Natural killer cell (primary cell): Measurements from ENCODE around the gene GLIPR2. TPM values are rescaled to one million over a fixed set of nuclear protein-coding genes. Genes with fewer than 3 reads are reported as not detected.
"Not testable (repeated sequence)": the region's sequence is repeated elsewhere in the genome, so short reads cannot be mapped to it uniquely, and the experiment has no call there.

ENCODE experiments used
- ATAC-seq, 3 donors: fragments of 150-1000 bp in 2 of 3; fragments of 200-7000 bp in 1 of 3; cut with Tn5 transposase; 1 replicate in 1 of 3; 2 replicates in 2 of 3; pipeline ENCODE4 v1.10.0; 2021; ENCODE audit warnings: mild to moderate bottlenecking in 2 of 3, moderate library complexity in 2 of 3
- DNase-seq, 2 donors: peaks; one replicate each; pipeline versions ENCODE4 v3.0.0 to v3.0.0-alpha.2; 2013 to 2021; ENCODE audit warnings: mixed read lengths in 1 of 2
- H3K27ac ChIP-seq: one replicate; pipeline ENCODE4 v1.5.1; 2013; ENCODE audit warnings: mild to moderate bottlenecking, low read length
- H3K27me3 ChIP-seq: one replicate; pipeline ENCODE4 v1.6.1; 2013; ENCODE audit warnings: low read length; ENCODE audit not compliant: control insufficient read depth, insufficient read depth
- H3K36me3 ChIP-seq: one replicate; pipeline ENCODE4 v1.6.1; 2013; ENCODE audit warnings: low read length; ENCODE audit not compliant: control insufficient read depth, insufficient read depth
- H3K4me1 ChIP-seq: one replicate; pipeline ENCODE4 v1.6.1; 2013; ENCODE audit warnings: low read length; ENCODE audit not compliant: control insufficient read depth, insufficient read depth
- H3K4me3 ChIP-seq: one replicate; pipeline ENCODE4 v1.5.1; 2013; ENCODE audit warnings: low read length
- H3K9me3 ChIP-seq: one replicate; pipeline ENCODE4 v1.6.1; 2013; ENCODE audit warnings: low read length; ENCODE audit not compliant: control insufficient read depth, insufficient read depth
- H3K27ac Mint-ChIP-seq, 2 donors: one replicate each; pipeline ENCODE4 v1.8.0; 2022; ENCODE audit warnings: mild to moderate bottlenecking in 2 of 2, mixed read lengths in 2 of 2, moderate library complexity in 1 of 2
- H3K27me3 Mint-ChIP-seq, 2 donors: one replicate each; pipeline ENCODE4 v1.8.0; 2022; ENCODE audit warnings: low read depth in 2 of 2, mixed read lengths in 2 of 2
- H3K36me3 Mint-ChIP-seq: one replicate; pipeline ENCODE4 v1.8.0; 2022; ENCODE audit warnings: mixed read lengths
- H3K4me1 Mint-ChIP-seq, 2 donors: one replicate each; pipeline ENCODE4 v1.8.0; 2022; ENCODE audit warnings: mixed read lengths in 2 of 2
- H3K4me3 Mint-ChIP-seq: one replicate; pipeline ENCODE4 v1.8.0; 2022; ENCODE audit warnings: mild to moderate bottlenecking, moderate library complexity, mixed read lengths
- H3K9me3 Mint-ChIP-seq, 2 donors: one replicate each; pipeline ENCODE4 v1.8.0; 2022; ENCODE audit warnings: mixed read lengths in 2 of 2
- WGBS: methylation state at CpG from one replicate; pipeline ENCODE4 v1.1.7; 2013; ENCODE audit warnings: missing lambda C conversion rate; ENCODE audit not compliant: insufficient coverage; 5-methylcytosine and 5-hydroxymethylcytosine counted together
- intact Hi-C: fragments of 100-400 bp; cut with micrococcal nuclease; formaldehyde crosslinking; loops from one replicate; pipeline ENCODE4 v1.14.2; 2022
- total RNA-seq, 4 donors: library from RNA; stranded (reverse); fragments of 120-200 nt in 1 of 4; gene quantifications; one replicate each; pipeline versions ENCODE4 v1.2.3 to v1.2.4, GENCODE V29; 2013 to 2022
- TF ChIP-seq, protein P1 (sequence below): fragments of 200-600 bp; IDR thresholded peaks from one replicate; pipeline ENCODE4 v1.8.0; 2022; ENCODE audit warnings: antibody characterized with exemption

GLIPR2 gene
- total RNA-seq, 3 donors from 2014 or later (not counting 1 experiment from before 2014, with no cell fraction given), result 124 to 135 (median 125) TPM

DNA sequence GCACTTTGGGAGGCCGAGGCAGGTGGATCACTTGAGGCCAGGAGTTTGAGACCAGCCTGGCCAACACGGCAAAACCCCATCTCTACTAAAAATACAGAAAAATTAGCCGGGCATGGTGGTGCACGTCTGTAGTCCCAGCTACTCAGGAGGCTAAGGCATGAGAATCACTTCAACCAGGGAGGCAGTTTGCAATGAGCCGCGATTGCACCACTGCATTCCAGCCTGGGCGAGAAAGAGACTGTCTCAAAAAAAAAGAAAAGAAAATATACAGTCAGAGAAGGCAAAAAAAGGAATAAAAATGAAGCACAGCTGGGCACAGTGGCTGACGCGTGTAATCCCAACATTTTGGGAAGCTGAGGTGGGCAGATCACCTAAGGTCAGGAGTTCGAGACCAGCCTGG lies 40.0 kb downstream of the GLIPR2 start:
- H3K9me3 ChIP-seq, H3K36me3 Mint-ChIP-seq, H3K4me3 Mint-ChIP-seq, H3K4me3 ChIP-seq, H3K9me3 Mint-ChIP-seq, ATAC-seq, DNase-seq, H3K27me3 ChIP-seq, H3K27ac ChIP-seq, H3K36me3 ChIP-seq, H3K27ac Mint-ChIP-seq, intact Hi-C loops, H3K4me1 Mint-ChIP-seq, H3K4me1 ChIP-seq: not testable (repeated sequence)
- WGBS, result 96% methylated on average over 10 of the region's 10 CpGs
- peaks cover 9 to 14% of the 10 kb centered on the region in 2 donors for H3K27me3 Mint-ChIP-seq

DNA sequence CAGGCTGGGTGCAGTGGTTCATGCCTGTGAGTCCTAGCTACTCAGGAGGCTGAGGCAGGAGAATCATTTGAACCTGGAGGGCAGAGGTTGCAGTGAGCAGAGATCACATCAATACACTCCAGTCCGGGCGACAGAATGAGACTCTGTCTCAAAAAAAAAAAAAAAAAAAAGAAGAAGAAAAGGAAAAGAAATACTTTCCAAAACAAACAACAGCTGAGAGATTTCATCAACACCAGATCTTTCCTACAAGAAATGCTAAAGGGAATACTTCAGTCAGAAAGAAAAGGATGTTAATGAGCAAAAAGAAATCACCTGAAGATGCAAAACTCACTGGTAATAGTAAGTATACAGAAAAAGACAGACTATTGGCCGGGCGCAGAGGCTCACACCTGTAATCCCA lies 41.0 kb downstream of the GLIPR2 start:
- no peaks in the 10 kb centered on the region for H3K36me3 ChIP-seq
- H3K27ac Mint-ChIP-seq, result no peak overlapping the region
- TF ChIP-seq, protein P1, sequence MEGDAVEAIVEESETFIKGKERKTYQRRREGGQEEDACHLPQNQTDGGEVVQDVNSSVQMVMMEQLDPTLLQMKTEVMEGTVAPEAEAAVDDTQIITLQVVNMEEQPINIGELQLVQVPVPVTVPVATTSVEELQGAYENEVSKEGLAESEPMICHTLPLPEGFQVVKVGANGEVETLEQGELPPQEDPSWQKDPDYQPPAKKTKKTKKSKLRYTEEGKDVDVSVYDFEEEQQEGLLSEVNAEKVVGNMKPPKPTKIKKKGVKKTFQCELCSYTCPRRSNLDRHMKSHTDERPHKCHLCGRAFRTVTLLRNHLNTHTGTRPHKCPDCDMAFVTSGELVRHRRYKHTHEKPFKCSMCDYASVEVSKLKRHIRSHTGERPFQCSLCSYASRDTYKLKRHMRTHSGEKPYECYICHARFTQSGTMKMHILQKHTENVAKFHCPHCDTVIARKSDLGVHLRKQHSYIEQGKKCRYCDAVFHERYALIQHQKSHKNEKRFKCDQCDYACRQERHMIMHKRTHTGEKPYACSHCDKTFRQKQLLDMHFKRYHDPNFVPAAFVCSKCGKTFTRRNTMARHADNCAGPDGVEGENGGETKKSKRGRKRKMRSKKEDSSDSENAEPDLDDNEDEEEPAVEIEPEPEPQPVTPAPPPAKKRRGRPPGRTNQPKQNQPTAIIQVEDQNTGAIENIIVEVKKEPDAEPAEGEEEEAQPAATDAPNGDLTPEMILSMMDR, result no peak
- H3K4me3 Mint-ChIP-seq, result no peak overlapping the region
- H3K27me3 ChIP-seq, result no peaks in the 10 kb centered on the region
- H3K36me3 Mint-ChIP-seq, result no peaks in the 10 kb centered on the region
- ATAC-seq, result no peak
- H3K27ac ChIP-seq, result no peak overlapping the region
- 94% methylated on average over 2 of the region's 4 CpGs for WGBS
- H3K9me3 Mint-ChIP-seq, result no peaks in the 10 kb centered on the region
- no peaks in the 10 kb centered on the region for H3K9me3 ChIP-seq
- peaks cover 9 to 12% of the 10 kb centered on the region in 2 donors for H3K27me3 Mint-ChIP-seq
- no peaks in the 10 kb centered on the region for H3K4me1 ChIP-seq
- no peak for DNase-seq
- H3K4me1 Mint-ChIP-seq, result no peaks in the 10 kb centered on the region
- intact Hi-C loops, result no loop called here
- no peak overlapping the region for H3K4me3 ChIP-seq

DNA sequence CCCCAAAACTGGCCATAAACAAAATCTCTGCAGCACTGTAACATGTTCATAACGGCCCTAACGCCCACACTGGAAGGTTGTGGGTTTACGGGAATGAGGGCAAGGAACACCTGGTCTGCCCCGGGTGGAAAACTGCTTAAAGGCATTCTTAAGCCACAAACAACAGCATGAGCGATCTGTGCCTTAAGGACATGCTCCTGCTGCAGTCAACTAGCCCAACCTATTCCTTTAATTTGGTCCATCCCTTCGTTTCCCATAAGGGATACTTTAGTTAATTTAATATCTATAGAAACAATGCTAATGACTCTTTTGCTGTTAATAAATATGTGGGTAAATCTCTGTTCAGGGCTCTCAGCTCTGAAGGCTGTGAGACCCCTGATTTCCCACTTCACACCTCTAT lies 43.7 kb downstream of the GLIPR2 start:
- H3K9me3 Mint-ChIP-seq, H3K9me3 ChIP-seq, H3K36me3 Mint-ChIP-seq, H3K27me3 Mint-ChIP-seq, H3K4me3 Mint-ChIP-seq, H3K4me1 Mint-ChIP-seq, H3K27ac Mint-ChIP-seq, H3K27ac ChIP-seq, ATAC-seq, intact Hi-C loops, H3K4me1 ChIP-seq, H3K4me3 ChIP-seq, H3K36me3 ChIP-seq, H3K27me3 ChIP-seq, DNase-seq: not testable (repeated sequence)
- WGBS, result 94% methylated on average over 5 of the region's 6 CpGs

DNA sequence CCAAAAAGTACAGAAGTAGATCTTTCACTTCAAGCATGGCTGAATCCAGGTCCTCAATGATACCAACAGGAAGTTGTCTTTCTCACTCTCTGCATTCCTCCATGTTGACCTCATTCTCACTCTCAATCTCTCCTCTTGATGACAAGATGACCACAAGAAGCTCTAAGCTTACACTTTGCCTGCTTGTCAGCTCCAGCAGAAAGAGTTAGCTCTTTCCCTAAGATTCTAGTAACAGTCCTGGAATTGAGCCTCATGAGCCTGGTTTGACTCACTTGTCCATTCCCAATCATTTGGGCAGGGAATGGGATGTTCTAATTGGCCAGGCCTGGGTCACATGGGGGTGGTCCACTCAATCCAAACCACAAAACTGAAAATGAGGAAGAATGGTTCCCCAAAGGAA lies 50.9 kb downstream of the GLIPR2 start:
- no peaks in the 10 kb centered on the region for H3K36me3 ChIP-seq
- Mint-ChIP-seq H3K27me3 (no peaks in the 10 kb centered on the region), H3K4me1 (peaks cover 31 to 42% of the 10 kb centered on the region in 2 donors), H3K27ac (peak overlapping the region; percentile 61 to 84), H3K9me3 (no peaks in the 10 kb centered on the region), H3K4me3 (no peak overlapping the region), H3K36me3 (no peaks in the 10 kb centered on the region)
- peak in 1 of 2 donors; percentile 27 for DNase-seq
- peak overlapping the region; percentile 62 for H3K27ac ChIP-seq
- ATAC-seq, result peak in 2 of 3 donors; percentile 15 to 32
- TF ChIP-seq, protein P1, result no peak
- intact Hi-C loops, result no loop called here
- H3K4me3 ChIP-seq, result no peak overlapping the region
- H3K9me3 ChIP-seq, result no peaks in the 10 kb centered on the region
- peaks cover 24% of the 10 kb centered on the region for H3K4me1 ChIP-seq
- no peaks in the 10 kb centered on the region for H3K27me3 ChIP-seq

DNA sequence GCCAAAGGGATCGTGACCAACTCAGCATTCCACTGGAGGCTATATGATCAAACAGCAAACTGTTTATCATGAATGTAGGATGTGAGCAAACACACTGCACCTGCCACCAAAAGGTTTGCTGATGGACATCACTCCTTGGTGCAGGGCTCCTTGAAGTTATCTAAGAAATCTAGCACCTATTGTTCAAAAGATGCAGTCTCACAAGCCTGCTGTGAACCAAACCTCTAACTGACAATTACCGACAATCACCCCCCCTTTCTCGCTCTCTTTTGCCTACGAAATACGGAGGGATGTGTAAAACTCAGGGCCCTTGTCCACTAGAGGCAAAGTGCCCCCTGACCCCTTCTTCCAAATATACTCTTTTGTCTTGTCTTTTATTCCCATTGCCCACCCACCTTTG lies 51.7 kb downstream of the GLIPR2 start:
- Mint-ChIP-seq H3K4me3 (no peak overlapping the region), H3K4me1 (peaks cover 39 to 50% of the 10 kb centered on the region in 2 donors), H3K9me3 (no peaks in the 10 kb centered on the region), H3K27ac (peak overlapping the region; percentile 61 to 84), H3K27me3 (no peaks in the 10 kb centered on the region), H3K36me3 (no peaks in the 10 kb centered on the region)
- no peak for ATAC-seq
- TF ChIP-seq, protein P1, result no peak
- Histone ChIP-seq H3K36me3 (no peaks in the 10 kb centered on the region), H3K27ac (no peak overlapping the region), H3K9me3 (no peaks in the 10 kb centered on the region), H3K4me3 (no peak overlapping the region), H3K4me1 (peaks cover 30% of the 10 kb centered on the region), H3K27me3 (no peaks in the 10 kb centered on the region)
- DNase-seq, result no peak
- 95% methylated on average over 5 of the region's 5 CpGs for WGBS
- intact Hi-C loops, result no loop called here
